Measurements from ENCODE around the gene KCNK10.

The KCNK10 gene

GRCh38 chr14:88202286-88202685, 120.8 kb downstream of the KCNK10 start:
- no peak overlapping the region for H3K4me3 ChIP-seq (ENCODE audit: low read depth, low read length)
- TF ChIP-seq CTCF (IDR thresholded peaks at IDR 0.05; ENCODE audit: borderline replicate concordance, insufficient read depth, low read depth, low read length): no peak

- no peak overlapping the region for H3K4me3 ChIP-seq (ENCODE audit: low read depth, low read length)
- TF ChIP-seq CTCF (IDR thresholded peaks at IDR 0.05; ENCODE audit: borderline replicate concordance, insufficient read depth, low read depth, low read length): no peak
Observed at GRCh38 chr14:88201851-88202250, 121.2 kb downstream of the KCNK10 start.

GRCh38 chr14:88199882-88200281, 123.2 kb downstream of the KCNK10 start:
- TF ChIP-seq CTCF (IDR thresholded peaks at IDR 0.05; ENCODE audit: borderline replicate concordance, insufficient read depth, low read depth, low read length): no peak
- H3K4me3 ChIP-seq (ENCODE audit: low read depth, low read length): no peak overlapping the region

GRCh38 chr14:88198446-88198845, 124.6 kb downstream of the KCNK10 start:
- H3K4me3 ChIP-seq (ENCODE audit: low read depth, low read length): no peak overlapping the region
- no peak for TF ChIP-seq CTCF (IDR thresholded peaks at IDR 0.05; ENCODE audit: borderline replicate concordance, insufficient read depth, low read depth, low read length)

- TF ChIP-seq CTCF (IDR thresholded peaks at IDR 0.05; ENCODE audit: borderline replicate concordance, insufficient read depth, low read depth, low read length): no peak
- no peak overlapping the region for H3K4me3 ChIP-seq (ENCODE audit: low read depth, low read length)
Observed at GRCh38 chr14:88196925-88197324, 126.1 kb downstream of the KCNK10 start.

- no peak overlapping the region for H3K4me3 ChIP-seq (ENCODE audit: low read depth, low read length)
- TF ChIP-seq CTCF (IDR thresholded peaks at IDR 0.05; ENCODE audit: borderline replicate concordance, insufficient read depth, low read depth, low read length): no peak
Observed at GRCh38 chr14:88196116-88196890, 126.8 kb downstream of the KCNK10 start.

- no peak overlapping the region for H3K4me3 ChIP-seq (ENCODE audit: low read depth, low read length)
- no peak for TF ChIP-seq CTCF (IDR thresholded peaks at IDR 0.05; ENCODE audit: borderline replicate concordance, insufficient read depth, low read depth, low read length)
Observed at GRCh38 chr14:88195676-88196075, 127.4 kb downstream of the KCNK10 start.

All from GM12875 (cell line).